ENCODE data around the gene LIMK2. TPM values are rescaled to one million over a fixed set of nuclear protein-coding genes. Genes with fewer than 3 reads are reported as not detected.
A peak's percentile ranks its signal among the peaks of the same experiment; 100 is the strongest.
"Not testable (repeated sequence)": the region's sequence is repeated elsewhere in the genome, so short reads cannot be mapped to it uniquely, and the experiment has no call there.

Gene LIMK2
- total RNA-seq = 10 to 100 TPM; 48.6 to 54.5 TPM

GRCh38 chr22:31211862-31212730 is at the start of gene LIMK2:
LIMK2 (plus strand) TSS chr22:31212298; CDS start chr22:31212409, 111 bp downstream.
- peak; percentile 96 for DNase-seq
- POLR2A ChIA-PET = interaction anchor here (1.1 kb wide), 1 partner anchor 14 kb away, joined by 3 read pairs; no protein-coding TSS in a partner anchor
- Mint-ChIP-seq H3K27me3 (no peaks in the 10 kb centered on the region), H3K4me3 (peak within 1 kb of the TSS; percentile 90), H3K4me1 (peaks cover 51% of the 10 kb centered on the region), H3K36me3 (ENCODE audit: low read depth) (peaks cover 10% of the 10 kb centered on the region), H3K9me3 (no peaks in the 10 kb centered on the region), H3K27ac (peak within 1 kb of the TSS; percentile 92)
- CTCF ChIA-PET = interaction anchor here (0.6 to 13.2 kb wide), 16 partner anchors 10 to 1230 kb away, joined by 3 to 110 read pairs (median 4); partner anchors contain the start of gene PIK3IP1

DNA sequence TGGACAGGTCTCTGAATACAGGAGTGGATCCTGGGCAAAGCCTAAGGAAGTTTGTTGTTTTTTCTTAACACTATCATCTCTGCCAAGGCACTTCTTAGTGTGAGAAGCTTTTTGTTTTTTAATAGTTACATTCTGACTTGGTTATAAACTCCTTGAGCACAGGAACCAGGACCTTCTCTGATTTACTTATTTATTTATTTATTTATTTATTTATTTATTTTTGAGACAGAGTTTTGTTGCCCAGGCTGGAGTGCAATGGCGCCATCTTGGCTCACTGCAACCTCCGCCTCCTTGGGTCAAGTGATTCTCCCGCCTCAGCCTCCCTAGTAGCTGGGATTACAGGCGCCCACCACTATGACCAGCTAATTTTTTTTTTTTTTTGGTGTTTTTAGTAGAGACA is 41.1 kb upstream of the LIMK2 start:
- POLR2A ChIA-PET = no interaction called here
- Mint-ChIP-seq H3K4me3 (no peak overlapping the region), H3K27ac (no peak overlapping the region), H3K4me1 (peaks cover 17% of the 10 kb centered on the region), H3K36me3 (ENCODE audit: low read depth) (peaks cover 22% of the 10 kb centered on the region), H3K9me3 (no peaks in the 10 kb centered on the region), H3K27me3 (no peaks in the 10 kb centered on the region)
- DNase-seq = no peak
- CTCF ChIA-PET = interaction anchor here (0.6 to 1.2 kb wide), 2 partner anchors 10 to 11 kb away, joined by 3 read pairs; partner anchors contain the start of gene RNF185

DNA sequence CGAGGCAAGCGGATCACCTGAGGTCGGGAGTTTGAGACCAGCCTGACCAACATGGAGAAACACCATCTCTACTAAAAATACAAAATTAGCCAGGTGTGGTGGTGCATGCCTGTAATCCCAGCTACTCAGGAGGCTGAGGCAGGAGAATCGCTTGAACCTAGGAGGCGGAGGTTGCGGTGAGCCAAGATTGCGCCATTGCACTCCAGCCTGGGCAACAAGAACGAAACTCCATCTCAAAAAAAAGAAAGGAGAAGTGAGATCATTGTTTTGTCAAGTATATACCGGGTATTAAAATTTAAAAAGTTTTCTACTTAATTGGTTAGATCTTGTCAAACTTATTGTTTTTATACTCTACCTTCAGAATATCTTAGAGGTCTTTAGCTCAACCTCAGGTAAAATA is 40.4 kb upstream of the LIMK2 start:
- POLR2A ChIA-PET = interaction anchor here (0.6 kb wide), 1 partner anchor 215 kb away, joined by 8 read pairs; no protein-coding TSS in a partner anchor
- H3K27me3 Mint-ChIP-seq, H3K27ac Mint-ChIP-seq, H3K4me3 Mint-ChIP-seq, DNase-seq, H3K9me3 Mint-ChIP-seq: not testable (repeated sequence)
- CTCF ChIA-PET = interaction anchor here (1.2 kb wide), 1 partner anchor 11 kb away, joined by 3 read pairs; no protein-coding TSS in a partner anchor
- peaks cover 20% of the 10 kb centered on the region for H3K36me3 Mint-ChIP-seq (ENCODE audit: low read depth)
- peaks cover 17% of the 10 kb centered on the region for H3K4me1 Mint-ChIP-seq

DNA sequence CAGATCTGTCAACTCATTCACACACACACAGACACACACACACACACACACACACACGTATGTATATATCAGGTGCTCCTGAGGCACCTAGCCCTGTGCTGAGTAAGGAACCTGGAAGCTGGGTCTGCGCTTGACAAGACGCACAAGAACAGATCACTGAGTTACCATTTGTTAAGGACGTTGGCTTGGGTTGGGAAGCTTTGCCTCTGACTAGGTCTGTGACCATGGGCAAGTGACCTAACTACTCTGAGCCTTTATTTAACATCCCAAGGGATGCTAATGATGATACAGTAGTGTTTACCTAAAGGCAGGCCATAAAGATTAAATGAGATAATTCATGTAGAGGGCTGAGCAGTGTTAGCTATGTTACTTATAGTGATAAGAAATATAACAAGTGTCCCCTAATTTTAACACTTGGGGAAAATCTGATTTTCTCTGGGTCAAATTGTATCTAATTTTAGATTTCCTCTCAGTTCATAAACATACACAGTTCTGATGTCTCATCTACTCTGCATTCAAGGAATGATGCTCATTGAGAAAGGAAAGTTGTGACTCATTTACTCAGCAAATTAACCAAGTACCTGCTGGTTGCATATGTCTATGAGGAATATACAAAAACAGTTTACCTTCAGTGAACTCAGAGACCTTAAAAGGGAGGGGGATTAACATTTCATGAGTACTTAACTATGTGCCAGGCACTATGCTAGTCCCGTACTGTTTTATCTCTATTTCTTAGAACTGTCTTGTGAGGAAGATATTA is 38.5 kb upstream of the LIMK2 start:
- peaks cover 13% of the 10 kb centered on the region for H3K4me1 Mint-ChIP-seq
- no peaks in the 10 kb centered on the region for H3K9me3 Mint-ChIP-seq
- no peaks in the 10 kb centered on the region for H3K27me3 Mint-ChIP-seq
- no peak overlapping the region for H3K27ac Mint-ChIP-seq
- ChIA-PET CTCF (interaction anchor here (1.8 kb wide), 1 partner anchor 14 kb away, joined by 4 read pairs; no protein-coding TSS in a partner anchor), POLR2A (no interaction called here)
- H3K4me3 Mint-ChIP-seq = no peak overlapping the region
- peaks cover 18% of the 10 kb centered on the region for H3K36me3 Mint-ChIP-seq (ENCODE audit: low read depth)
- DNase-seq = no peak

DNA sequence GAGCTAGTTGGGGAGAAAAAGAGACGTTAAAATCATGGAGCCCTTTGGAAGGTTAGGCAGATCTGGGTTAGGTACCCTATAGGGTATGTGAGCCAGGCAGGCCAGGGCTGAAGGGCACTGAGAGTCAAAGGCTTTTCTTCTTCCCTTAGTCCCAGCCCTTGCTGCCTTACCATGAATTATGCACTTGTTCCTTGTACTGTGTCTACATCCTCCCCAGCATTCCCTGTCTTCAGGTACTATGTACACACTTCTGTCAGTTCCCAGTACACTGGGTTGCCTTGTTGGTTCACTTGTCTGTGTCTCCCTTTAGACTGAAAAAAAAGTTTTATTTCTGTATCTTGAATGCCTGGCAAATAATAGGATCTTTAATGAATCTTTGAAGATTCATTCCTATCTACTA is 35.2 kb upstream of the LIMK2 start:
- peaks cover 21% of the 10 kb centered on the region for H3K36me3 Mint-ChIP-seq (ENCODE audit: low read depth)
- CTCF ChIA-PET = interaction anchor here (1.6 kb wide), 1 partner anchor 14 kb away, joined by 4 read pairs; no protein-coding TSS in a partner anchor
- H3K4me3 Mint-ChIP-seq = no peak overlapping the region
- no peak for DNase-seq
- H3K4me1 Mint-ChIP-seq = peaks cover 13% of the 10 kb centered on the region
- POLR2A ChIA-PET = no interaction called here
- H3K9me3 Mint-ChIP-seq = no peaks in the 10 kb centered on the region
- H3K27ac Mint-ChIP-seq = no peak overlapping the region
- no peaks in the 10 kb centered on the region for H3K27me3 Mint-ChIP-seq

DNA sequence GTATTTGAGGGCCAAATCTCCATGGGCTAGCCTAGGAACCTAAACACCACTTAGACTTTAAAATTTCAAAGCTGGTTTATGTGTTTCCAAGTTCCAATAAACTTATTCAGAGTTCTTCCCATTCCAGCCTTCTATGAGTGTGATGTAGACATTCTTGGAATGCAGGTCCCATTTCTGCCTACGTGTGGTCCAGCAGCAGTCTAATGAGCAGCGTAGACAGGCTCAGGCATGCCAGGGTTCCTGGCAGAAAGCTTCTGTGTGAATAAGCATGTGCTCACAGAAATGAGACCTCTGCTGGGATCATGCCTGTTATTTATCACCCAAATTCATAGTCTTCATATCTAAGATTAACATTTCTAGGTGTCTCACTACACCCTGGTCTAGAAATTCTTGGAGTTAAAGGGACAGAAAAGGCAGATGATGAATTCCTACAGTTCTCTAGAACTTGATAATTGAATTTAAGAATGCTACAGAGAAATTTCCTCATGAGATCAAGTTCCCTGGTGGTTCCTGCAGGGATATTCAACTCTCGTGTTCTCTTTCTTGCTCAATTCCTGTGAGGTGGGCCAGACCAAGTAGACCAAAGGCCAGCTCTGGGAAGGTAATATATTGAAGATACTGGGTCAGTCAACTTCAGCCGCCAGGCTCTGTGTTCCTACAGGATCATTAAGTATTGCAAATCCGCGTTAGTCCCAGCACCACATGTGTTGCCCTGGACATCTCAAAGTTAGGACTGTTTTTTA is 34.5 kb upstream of the LIMK2 start:
- no peak overlapping the region for H3K27ac Mint-ChIP-seq

DNA sequence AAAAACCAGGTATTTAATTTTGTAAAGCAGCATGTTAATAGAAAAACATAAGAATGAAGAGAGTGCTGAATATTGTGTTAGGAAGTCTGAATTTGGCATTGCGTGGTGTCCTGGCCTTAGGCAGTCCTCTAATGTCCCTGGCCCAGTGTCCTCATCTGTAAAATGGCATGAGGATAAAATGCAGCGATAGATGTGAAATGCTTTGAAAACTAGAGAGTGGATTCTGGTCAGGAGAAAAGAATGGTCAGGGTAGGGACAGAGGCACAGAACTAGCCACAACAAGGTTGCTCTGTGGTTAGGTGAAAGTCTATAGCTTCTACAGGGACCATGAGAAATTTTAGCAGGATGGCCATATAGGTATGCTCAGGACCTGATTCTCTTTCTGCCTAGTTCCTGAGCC is 33.2 kb upstream of the LIMK2 start:
- Mint-ChIP-seq H3K4me1 (peaks cover 3% of the 10 kb centered on the region), H3K9me3 (no peaks in the 10 kb centered on the region), H3K27me3 (no peaks in the 10 kb centered on the region), H3K36me3 (ENCODE audit: low read depth) (peaks cover 20% of the 10 kb centered on the region), H3K4me3 (no peak overlapping the region), H3K27ac (no peak overlapping the region)
- ChIA-PET POLR2A (no interaction called here), CTCF (interaction anchor here (0.9 kb wide), 1 partner anchor 63 kb away, joined by 4 read pairs; no protein-coding TSS in a partner anchor)
- DNase-seq = no peak

More for the DNA sequence above, 34.5 kb upstream of the LIMK2 start:
- Mint-ChIP-seq H3K4me1 (peaks cover 13% of the 10 kb centered on the region), H3K4me3 (no peak overlapping the region), H3K27me3 (no peaks in the 10 kb centered on the region), H3K36me3 (ENCODE audit: low read depth) (peaks cover 21% of the 10 kb centered on the region), H3K9me3 (no peaks in the 10 kb centered on the region)
- ChIA-PET CTCF (interaction anchor here (1.6 kb wide), 1 partner anchor 14 kb away, joined by 4 read pairs; no protein-coding TSS in a partner anchor), POLR2A (no interaction called here)
- DNase-seq = no peak

- CTCF ChIA-PET = interaction anchor here (0.6 to 0.9 kb wide), 2 partner anchors 64 to 434 kb away, joined by 3 to 4 read pairs; no protein-coding TSS in a partner anchor
Observed at GRCh38 chr22:31179345-31179744, 32.8 kb upstream of the LIMK2 start.

DNA sequence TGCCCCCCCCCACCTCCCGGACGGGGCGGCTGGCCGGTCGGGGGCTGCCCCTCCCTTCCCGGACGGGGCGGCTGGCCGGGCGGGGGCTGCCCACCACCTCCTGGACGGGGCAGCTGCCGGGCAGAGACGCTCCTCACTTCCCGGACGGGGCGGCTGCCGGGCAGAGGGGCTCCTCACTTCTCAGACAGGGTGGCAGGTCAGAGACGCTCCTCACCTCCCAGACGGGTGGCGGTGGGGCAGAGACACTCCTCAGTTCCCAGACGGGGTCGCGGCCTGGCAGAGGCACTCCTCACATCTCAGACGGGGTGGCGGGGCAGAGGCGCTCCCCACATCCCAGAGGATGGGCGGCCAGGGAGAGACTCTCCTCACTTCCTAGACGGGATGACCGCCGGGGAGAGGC is 28.1 kb upstream of the LIMK2 start:
- CTCF ChIA-PET = no interaction called here
- POLR2A ChIA-PET = no interaction called here
- Mint-ChIP-seq H3K27ac (no peak overlapping the region), H3K4me3 (no peak overlapping the region), H3K36me3 (ENCODE audit: low read depth) (peaks cover 12% of the 10 kb centered on the region), H3K4me1 (no peaks in the 10 kb centered on the region), H3K27me3 (no peaks in the 10 kb centered on the region), H3K9me3 (no peaks in the 10 kb centered on the region)
- no peak for DNase-seq

More at GRCh38 chr22:31179345-31179744, 32.8 kb upstream of the LIMK2 start:
- Mint-ChIP-seq H3K9me3 (no peaks in the 10 kb centered on the region), H3K27me3 (no peaks in the 10 kb centered on the region), H3K4me3 (no peak overlapping the region), H3K27ac (no peak overlapping the region), H3K36me3 (ENCODE audit: low read depth) (peaks cover 19% of the 10 kb centered on the region), H3K4me1 (no peaks in the 10 kb centered on the region)
- POLR2A ChIA-PET = no interaction called here
- no peak for DNase-seq

- no peak for DNase-seq
- Mint-ChIP-seq H3K4me1 (no peaks in the 10 kb centered on the region), H3K36me3 (ENCODE audit: low read depth) (peaks cover 10% of the 10 kb centered on the region), H3K9me3 (no peaks in the 10 kb centered on the region), H3K27me3 (no peaks in the 10 kb centered on the region), H3K27ac (no peak overlapping the region), H3K4me3 (no peak overlapping the region)
- CTCF ChIA-PET = interaction anchor here (0.5 to 1.3 kb wide), 3 partner anchors 33 to 77 kb away, joined by 3 read pairs; no protein-coding TSS in a partner anchor
- POLR2A ChIA-PET = no interaction called here
Observed at GRCh38 chr22:31185056-31185455, 27.0 kb upstream of the LIMK2 start.

DNA sequence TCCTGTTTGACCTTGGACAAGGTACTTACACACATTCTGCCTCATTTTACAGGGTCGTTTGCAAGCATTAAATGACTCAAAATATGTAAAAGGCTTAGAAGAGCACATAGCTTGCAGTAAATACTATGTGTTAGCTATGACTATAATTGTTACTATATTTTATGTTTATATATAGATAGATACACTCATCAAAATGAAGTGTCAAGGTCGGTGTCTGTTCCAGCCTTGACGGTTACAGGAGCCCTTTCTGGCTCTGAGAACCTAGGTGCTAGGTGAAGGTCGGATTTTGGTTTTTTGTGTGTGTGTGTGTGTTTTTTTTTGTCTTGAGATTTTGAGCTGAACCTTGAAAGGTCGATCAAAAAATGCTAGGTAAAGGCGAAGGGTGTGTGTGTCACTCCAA is 24.5 kb upstream of the LIMK2 start:
- POLR2A ChIA-PET = no interaction called here
- no peaks in the 10 kb centered on the region for H3K27me3 Mint-ChIP-seq
- CTCF ChIA-PET = interaction anchor here (0.5 to 1.0 kb wide), 6 partner anchors 14 to 1588 kb away, joined by 3 to 4 read pairs (median 4); no protein-coding TSS in a partner anchor

GRCh38 chr22:31192513-31192912 is 19.6 kb upstream of the LIMK2 start:
- CTCF ChIA-PET = interaction anchor here (0.7 to 2.0 kb wide), 3 partner anchors 9 to 793 kb away, joined by 3 to 10 read pairs (median 3); no protein-coding TSS in a partner anchor
- POLR2A ChIA-PET = no interaction called here
- H3K4me1 Mint-ChIP-seq = no peaks in the 10 kb centered on the region
- no peak overlapping the region for H3K27ac Mint-ChIP-seq
- no peaks in the 10 kb centered on the region for H3K9me3 Mint-ChIP-seq
- no peak for DNase-seq
- H3K36me3 Mint-ChIP-seq (ENCODE audit: low read depth) = peaks cover 13% of the 10 kb centered on the region
- H3K27me3 Mint-ChIP-seq = no peaks in the 10 kb centered on the region
- H3K4me3 Mint-ChIP-seq = no peak overlapping the region

More for the DNA sequence above, 24.5 kb upstream of the LIMK2 start:
- Mint-ChIP-seq H3K4me1 (no peaks in the 10 kb centered on the region), H3K4me3 (no peak overlapping the region), H3K36me3 (ENCODE audit: low read depth) (peaks cover 2% of the 10 kb centered on the region), H3K9me3 (no peaks in the 10 kb centered on the region), H3K27ac (no peak overlapping the region)
- no peak for DNase-seq
